KBM-7 (cell line): ENCODE measurements around the gene VPS37D.
A peak's percentile ranks its signal among the peaks of the same experiment; 100 is the strongest.
"Not testable (repeated sequence)": the region's sequence is repeated elsewhere in the genome, so short reads cannot be mapped to it uniquely, and the experiment has no call there.

Experiments used
- DNase-seq: peaks from one replicate; pipeline ENCODE4 v3.0.0-alpha.2; 2015
- in situ Hi-C: fragments of 300-500 bp; cut with MboI; formaldehyde crosslinking; loops from 2 replicates; pipeline ENCODE4 v1.14.3; 2020; ENCODE audit warnings: low sequenced_read_pairs, low pct_unique_long_range_greater_than_20kb, mixed read lengths

VPS37D gene

GRCh38 chr7:73644688-73645286 lies 22.8 kb upstream of the VPS37D start:
- no peak for DNase-seq

GRCh38 chr7:73645643-73646174 lies 21.9 kb upstream of the VPS37D start:
- DNase-seq = peak; percentile 33
- in situ Hi-C loops = no loop called here

More at GRCh38 chr7:73644688-73645286, 22.8 kb upstream of the VPS37D start:
- in situ Hi-C loops = no loop called here

GRCh38 chr7:73646785-73647724 lies 20.6 kb upstream of the VPS37D start:
- in situ Hi-C loops = no loop called here
- no peak for DNase-seq

GRCh38 chr7:73647725-73648592 lies 19.7 kb upstream of the VPS37D start:
- in situ Hi-C loops = no loop called here

GRCh38 chr7:73648593-73649332 lies 18.9 kb upstream of the VPS37D start:
- DNase-seq = no peak
- in situ Hi-C loops = no loop called here

More at GRCh38 chr7:73647725-73648592, 19.7 kb upstream of the VPS37D start:
- DNase-seq = no peak

- DNase-seq = no peak
- in situ Hi-C loops = no loop called here
These were observed 18.1 kb upstream of the VPS37D start for GRCh38 chr7:73649576-73649975.

GRCh38 chr7:73650524-73650923 lies 17.1 kb upstream of the VPS37D start:
- no peak for DNase-seq
- in situ Hi-C loops = no loop called here

- DNase-seq = no peak
- in situ Hi-C loops = no loop called here
These were observed 15.1 kb upstream of the VPS37D start for GRCh38 chr7:73652541-73652949.

- DNase-seq, in situ Hi-C loops: not testable (repeated sequence)
These were observed 12.3 kb upstream of the VPS37D start for GRCh38 chr7:73655309-73655708.

GRCh38 chr7:73659983-73660382 lies 7.6 kb upstream of the VPS37D start:
- in situ Hi-C loops = no loop called here

GRCh38 chr7:73660594-73660993 lies 7.0 kb upstream of the VPS37D start:
- DNase-seq, in situ Hi-C loops: not testable (repeated sequence)

More at GRCh38 chr7:73659983-73660382, 7.6 kb upstream of the VPS37D start:
- no peak for DNase-seq

GRCh38 chr7:73663033-73663432 lies 4.6 kb upstream of the VPS37D start:
- in situ Hi-C loops = no loop called here
- DNase-seq = no peak

- in situ Hi-C loops = no loop called here
- DNase-seq = no peak
These were observed 663 bp downstream of the VPS37D start for GRCh38 chr7:73668103-73668885.

GRCh38 chr7:73668886-73669230 lies 1.2 kb downstream of the VPS37D start:
- in situ Hi-C loops = no loop called here
- no peak for DNase-seq

GRCh38 chr7:73669288-73669701 lies 1.7 kb downstream of the VPS37D start:
- in situ Hi-C loops = no loop called here
- DNase-seq = no peak

- DNase-seq = no peak
- in situ Hi-C loops = no loop called here
These were observed 2.3 kb downstream of the VPS37D start for GRCh38 chr7:73669858-73670385.

- in situ Hi-C loops = no loop called here
- DNase-seq = no peak
These were observed 3.7 kb downstream of the VPS37D start for GRCh38 chr7:73671322-73671661.
